BLaER1 treated with 17β-estradiol and CSF1 and Interleukin-3, amounts not matched to agents 10 nM and 100 nM (cell line): ENCODE data around the gene ADAT3.
A peak's percentile ranks its signal among the peaks of the same experiment; 100 is the strongest.

Experiments used
- H3K27ac ChIP-seq, 11 experiments: shearing (Covaris generic); formaldehyde crosslinking; 2 replicates each; pipeline ENCODE4 v1.8.1; 2022
- H3K27me3 ChIP-seq, 11 experiments: shearing (Covaris generic); formaldehyde crosslinking; 2 replicates each; pipeline ENCODE4 v1.8.1; 2022
- H3K36me3 ChIP-seq, 11 experiments: shearing (Covaris generic); formaldehyde crosslinking; 2 replicates each; pipeline ENCODE4 v1.8.1; 2022
- H3K4me1 ChIP-seq, 10 experiments: shearing (Covaris generic); formaldehyde crosslinking; 2 replicates each; pipeline ENCODE4 v1.8.1; 2022
- H3K4me2 ChIP-seq, 11 experiments: shearing (Covaris generic); formaldehyde crosslinking; 2 replicates each; pipeline ENCODE4 v1.8.1; 2022
- H3K4me3 ChIP-seq, 10 experiments: shearing (Covaris generic); formaldehyde crosslinking; 2 replicates each; pipeline ENCODE4 v1.8.1; 2022
- H3K9ac ChIP-seq, 11 experiments: shearing (Covaris generic); formaldehyde crosslinking; 2 replicates each; pipeline ENCODE4 v1.8.1; 2022
- H3K9me3 ChIP-seq, 11 experiments: shearing (Covaris generic); formaldehyde crosslinking; replicated peaks in 1 of 11; 2 replicates each; pipeline ENCODE4 v1.8.1; 2022
- H4K20me1 ChIP-seq, 11 experiments: shearing (Covaris generic); formaldehyde crosslinking; 2 replicates each; pipeline ENCODE4 v1.8.1; 2022
- Cebpa-rat ChIP-seq, 11 experiments: shearing (Covaris generic); IDR thresholded peaks; 2 replicates each; pipeline ENCODE4 v1.8.1; 2022

ADAT3 gene

DNA sequence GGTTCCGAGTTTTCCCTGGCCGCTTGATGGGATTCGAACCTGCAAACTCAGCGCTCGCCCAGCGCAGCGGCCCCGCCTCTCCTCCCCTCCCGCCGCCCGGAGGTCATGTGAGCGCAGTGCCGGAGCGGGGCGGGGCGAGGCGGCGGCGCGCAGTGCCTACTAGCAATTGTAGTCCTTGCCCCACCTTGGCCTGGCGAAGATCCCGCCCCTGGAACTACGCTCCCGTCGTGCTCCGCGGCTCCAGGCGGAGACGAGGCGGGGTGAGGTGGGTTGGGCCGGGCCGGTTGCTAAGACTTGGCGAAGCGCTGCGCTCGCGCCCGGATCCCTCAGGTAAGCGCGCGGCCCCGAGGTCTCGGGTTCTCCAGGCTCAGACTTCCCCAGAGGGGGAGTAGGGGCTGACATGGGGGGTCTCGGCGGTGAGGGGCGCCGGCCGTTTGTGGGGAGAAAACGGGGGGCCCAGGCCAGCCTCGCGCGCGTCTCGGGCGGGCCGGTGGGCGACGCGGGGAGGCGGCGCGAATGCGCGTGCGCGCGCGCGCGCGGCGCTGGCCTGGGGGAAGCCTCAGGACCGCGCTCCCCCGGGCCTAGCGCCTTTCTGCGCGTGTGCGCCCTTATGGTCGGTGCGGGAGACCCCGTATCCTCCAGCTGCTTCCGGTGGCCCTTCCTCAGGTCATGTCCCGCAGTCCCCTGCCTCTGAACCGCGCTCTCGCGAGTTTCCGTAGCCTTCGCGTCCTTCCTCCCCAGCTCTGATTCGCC is at the start of gene ADAT3, which contains the start of gene SCAMP4:
TSS of gene ADAT3 (plus strand) at position 290 of the 753 bp plus-strand sequence. CDS start 6,649 bp downstream, outside the sequence.
TSS of gene SCAMP4 (plus strand) at position 290 of the 753 bp plus-strand sequence. CDS start 9,621 bp downstream, outside the sequence.
- peaks cover 69 to 90% (median 81%) of the 10 kb centered on the region in 10 experiments for H3K4me1 ChIP-seq
- H3K9me3 ChIP-seq = no peaks in the 10 kb centered on the region
- H3K27ac ChIP-seq = peak within 1 kb of the TSS; percentile 82 to 94 (median 89)

GRCh38 chr19:1855828-1856255 is 49.4 kb upstream of the ADAT3 start:
- Histone ChIP-seq H3K36me3 (peaks cover 0 to 14% (median 7%) of the 10 kb centered on the region in 11 experiments; a peak in 14 of 22 replicates), H3K4me2 (peak overlapping the region; percentile 98 to 100 (median 99)), H3K9ac (peak overlapping the region; percentile 87 to 98 (median 93)), H3K27me3 (no peaks in the 10 kb centered on the region), H3K4me1 (peaks cover 74 to 97% (median 94%) of the 10 kb centered on the region in 10 experiments), H3K9me3 (no peaks in the 10 kb centered on the region), H4K20me1 (peaks cover 33 to 99% (median 64%) of the 10 kb centered on the region in 11 experiments), H3K4me3 (peak overlapping the region; percentile 61 to 100 (median 84)), H3K27ac (peak overlapping the region; percentile 81 to 99 (median 96))
- TF ChIP-seq Cebpa-rat (IDR thresholded peaks at IDR 0.05) = no peak

More for the DNA sequence above, at the start of gene ADAT3, which contains the start of gene SCAMP4:
- Histone ChIP-seq H3K9ac (peak within 1 kb of the TSS; percentile 81 to 93 (median 90)), H3K27me3 (no peaks in the 10 kb centered on the region), H3K4me3 (peak within 1 kb of the TSS; percentile 62 to 83 (median 70)), H4K20me1 (peaks cover 33 to 47% (median 38%) of the 10 kb centered on the region in 11 experiments), H3K36me3 (peaks cover 0 to 16% (median 4%) of the 10 kb centered on the region in 11 experiments; a peak in 6 of 22 replicates), H3K4me2 (peak within 1 kb of the TSS; percentile 82 to 97 (median 95))
- TF ChIP-seq Cebpa-rat (IDR thresholded peaks at IDR 0.05) = no peak

DNA sequence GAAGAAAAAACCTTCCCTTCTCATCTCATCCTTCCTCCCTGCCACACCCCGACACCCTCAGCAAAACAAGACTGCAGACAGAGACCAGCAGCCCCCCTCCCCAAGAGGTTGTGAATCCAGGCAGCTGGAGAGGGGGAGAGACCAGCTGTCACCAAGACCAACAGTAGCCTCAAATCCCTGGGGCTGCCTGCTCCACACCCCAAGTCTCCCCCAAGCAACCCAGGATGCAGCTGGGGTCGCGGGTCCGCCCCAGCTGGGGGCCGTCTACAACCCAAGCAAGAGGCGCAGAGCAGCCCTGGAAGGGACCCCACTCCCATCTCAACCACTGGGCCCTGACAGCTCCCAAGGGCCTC is 48.9 kb upstream of the ADAT3 start:
- TF ChIP-seq Cebpa-rat (IDR thresholded peaks at IDR 0.05) = no peak
- Histone ChIP-seq H3K9me3 (no peaks in the 10 kb centered on the region), H3K9ac (peak overlapping the region; percentile 87 to 98 (median 93)), H3K27me3 (no peaks in the 10 kb centered on the region), H3K36me3 (peaks cover 0 to 9% (median 6%) of the 10 kb centered on the region in 11 experiments; a peak in 13 of 22 replicates), H3K4me2 (peak overlapping the region; percentile 98 to 100 (median 99)), H4K20me1 (peaks cover 38 to 99% (median 67%) of the 10 kb centered on the region in 11 experiments), H3K27ac (peak overlapping the region; percentile 81 to 99 (median 96)), H3K4me3 (peak overlapping the region; percentile 61 to 100 (median 84)), H3K4me1 (peaks cover 73 to 97% (median 94%) of the 10 kb centered on the region in 10 experiments)

GRCh38 chr19:1856698-1857603 is 48.2 kb upstream of the ADAT3 start:
- peaks cover 44 to 99% (median 68%) of the 10 kb centered on the region in 11 experiments for H4K20me1 ChIP-seq
- no peak for TF ChIP-seq Cebpa-rat (IDR thresholded peaks at IDR 0.05)
- H3K4me1 ChIP-seq = peaks cover 66 to 93% (median 90%) of the 10 kb centered on the region in 10 experiments
- H3K4me3 ChIP-seq = peak overlapping the region; percentile 61 to 100 (median 84)
- peaks cover 0 to 9% (median 6%) of the 10 kb centered on the region in 11 experiments; a peak in 13 of 22 replicates for H3K36me3 ChIP-seq
- peak overlapping the region; percentile 98 to 100 (median 99) for H3K4me2 ChIP-seq
- H3K9me3 ChIP-seq = no peaks in the 10 kb centered on the region
- H3K27ac ChIP-seq = peak overlapping the region; percentile 81 to 99 (median 96)
- peak overlapping the region; percentile 87 to 98 (median 93) for H3K9ac ChIP-seq
- H3K27me3 ChIP-seq = no peaks in the 10 kb centered on the region

DNA sequence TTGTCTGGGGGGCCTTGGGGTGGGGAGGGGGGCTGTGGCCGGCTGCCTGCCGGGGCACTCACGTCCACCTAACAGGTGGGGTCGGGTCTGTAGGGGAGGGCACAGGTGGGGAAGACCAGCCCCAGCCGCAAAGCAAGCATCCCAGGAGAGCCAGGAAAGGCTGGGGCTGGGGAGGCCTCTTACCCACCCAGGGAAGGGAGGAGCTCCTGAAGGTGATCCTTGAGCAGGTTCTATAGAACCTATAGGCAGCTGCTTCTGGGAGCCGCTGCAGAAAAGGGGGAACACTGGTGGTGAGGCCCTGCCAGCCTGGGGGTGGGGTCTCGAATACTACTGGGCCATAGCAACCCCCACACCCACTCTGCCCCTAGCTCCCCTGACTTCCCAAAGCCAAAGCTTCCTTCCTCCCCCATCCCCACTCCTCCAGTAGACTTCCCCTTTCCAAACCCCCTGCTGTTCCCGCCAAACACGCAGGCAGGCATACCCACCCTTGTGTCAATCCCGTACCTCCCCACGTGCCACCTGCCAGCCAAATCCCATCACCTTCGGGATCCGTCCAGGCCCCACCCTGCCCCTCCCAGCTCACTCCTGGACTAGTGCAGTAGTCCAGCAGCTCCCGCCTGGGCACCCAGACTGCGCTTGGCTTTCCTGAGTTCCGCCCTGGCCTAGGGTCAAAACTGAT is 47.4 kb upstream of the ADAT3 start:
- peaks cover 0 to 9% (median 6%) of the 10 kb centered on the region in 11 experiments; a peak in 13 of 22 replicates for H3K36me3 ChIP-seq
- H3K4me1 ChIP-seq = peaks cover 58 to 85% (median 82%) of the 10 kb centered on the region in 10 experiments
- H3K27ac ChIP-seq = peak overlapping the region; percentile 76 to 99 (median 96)
- peaks cover 49 to 99% (median 65%) of the 10 kb centered on the region in 11 experiments for H4K20me1 ChIP-seq
- TF ChIP-seq Cebpa-rat (IDR thresholded peaks at IDR 0.05) = no peak
- peak overlapping the region; percentile 87 to 98 (median 93) for H3K9ac ChIP-seq
- H3K9me3 ChIP-seq = no peaks in the 10 kb centered on the region
- H3K4me3 ChIP-seq = peak overlapping the region; percentile 61 to 100 (median 84)
- H3K27me3 ChIP-seq = no peaks in the 10 kb centered on the region
- peak overlapping the region; percentile 98 to 100 (median 99) for H3K4me2 ChIP-seq

GRCh38 chr19:1858412-1859081 is 46.7 kb upstream of the ADAT3 start:
- Histone ChIP-seq H3K36me3 (peaks cover 0 to 9% (median 6%) of the 10 kb centered on the region in 11 experiments; a peak in 13 of 22 replicates), H3K27me3 (no peaks in the 10 kb centered on the region), H3K9ac (peak overlapping the region; percentile 87 to 98 (median 93); a peak in 20 of 22 replicates), H3K27ac (peak overlapping the region in 9 of 11 experiments; percentile 93 to 99 (median 96); a peak in 19 of 22 replicates), H3K4me3 (peak overlapping the region; percentile 23 to 100 (median 84); a peak in 10 of 20 replicates), H3K4me1 (peaks cover 51 to 77% (median 74%) of the 10 kb centered on the region in 10 experiments), H3K4me2 (peak overlapping the region; percentile 98 to 100 (median 99)), H3K9me3 (no peaks in the 10 kb centered on the region), H4K20me1 (peaks cover 46 to 95% (median 60%) of the 10 kb centered on the region in 11 experiments)
- TF ChIP-seq Cebpa-rat (IDR thresholded peaks at IDR 0.05) = no peak

DNA sequence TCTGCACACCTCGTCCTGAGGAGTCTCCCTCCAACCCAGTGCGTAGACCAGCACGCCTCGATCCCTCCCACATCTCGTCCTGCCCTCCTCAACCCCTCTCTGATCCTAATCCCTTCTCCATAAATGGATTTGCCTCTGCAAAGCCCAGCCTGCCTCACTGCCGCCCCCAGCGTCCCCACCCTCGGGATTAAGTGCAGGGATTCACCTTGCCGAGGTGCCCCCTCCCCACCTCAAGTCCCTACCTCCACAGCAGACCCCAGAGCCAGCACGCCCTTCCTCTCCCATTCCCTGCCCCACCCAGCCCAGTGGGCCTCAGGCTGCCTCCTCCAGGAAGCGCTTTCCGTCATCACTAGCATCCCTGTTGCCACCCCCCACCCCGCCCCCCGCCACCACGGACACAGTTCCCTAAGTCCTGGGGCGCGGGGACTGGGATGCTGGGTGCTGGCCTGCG is 45.8 kb upstream of the ADAT3 start:
- no peaks in the 10 kb centered on the region for H3K27me3 ChIP-seq
- H3K9ac ChIP-seq = peak overlapping the region in 10 of 11 experiments; percentile 89 to 98 (median 95); a peak in 20 of 22 replicates
- no peak for TF ChIP-seq Cebpa-rat (IDR thresholded peaks at IDR 0.05)
- H3K27ac ChIP-seq = peak overlapping the region in 8 of 11 experiments; percentile 27 to 99 (median 96); a peak in 10 of 22 replicates
- peaks cover 46 to 87% (median 56%) of the 10 kb centered on the region in 11 experiments for H4K20me1 ChIP-seq
- H3K4me1 ChIP-seq = peaks cover 43 to 69% (median 66%) of the 10 kb centered on the region in 10 experiments
- no peaks in the 10 kb centered on the region for H3K9me3 ChIP-seq
- peak overlapping the region; percentile 98 to 100 (median 99) for H3K4me2 ChIP-seq
- peaks cover 0 to 4% (median 2%) of the 10 kb centered on the region in 11 experiments; a peak in 12 of 22 replicates for H3K36me3 ChIP-seq
- H3K4me3 ChIP-seq = peak overlapping the region; percentile 79 to 100 (median 95); a peak in 17 of 20 replicates
